ENCODE measurements around the gene DENND1A.

DNA sequence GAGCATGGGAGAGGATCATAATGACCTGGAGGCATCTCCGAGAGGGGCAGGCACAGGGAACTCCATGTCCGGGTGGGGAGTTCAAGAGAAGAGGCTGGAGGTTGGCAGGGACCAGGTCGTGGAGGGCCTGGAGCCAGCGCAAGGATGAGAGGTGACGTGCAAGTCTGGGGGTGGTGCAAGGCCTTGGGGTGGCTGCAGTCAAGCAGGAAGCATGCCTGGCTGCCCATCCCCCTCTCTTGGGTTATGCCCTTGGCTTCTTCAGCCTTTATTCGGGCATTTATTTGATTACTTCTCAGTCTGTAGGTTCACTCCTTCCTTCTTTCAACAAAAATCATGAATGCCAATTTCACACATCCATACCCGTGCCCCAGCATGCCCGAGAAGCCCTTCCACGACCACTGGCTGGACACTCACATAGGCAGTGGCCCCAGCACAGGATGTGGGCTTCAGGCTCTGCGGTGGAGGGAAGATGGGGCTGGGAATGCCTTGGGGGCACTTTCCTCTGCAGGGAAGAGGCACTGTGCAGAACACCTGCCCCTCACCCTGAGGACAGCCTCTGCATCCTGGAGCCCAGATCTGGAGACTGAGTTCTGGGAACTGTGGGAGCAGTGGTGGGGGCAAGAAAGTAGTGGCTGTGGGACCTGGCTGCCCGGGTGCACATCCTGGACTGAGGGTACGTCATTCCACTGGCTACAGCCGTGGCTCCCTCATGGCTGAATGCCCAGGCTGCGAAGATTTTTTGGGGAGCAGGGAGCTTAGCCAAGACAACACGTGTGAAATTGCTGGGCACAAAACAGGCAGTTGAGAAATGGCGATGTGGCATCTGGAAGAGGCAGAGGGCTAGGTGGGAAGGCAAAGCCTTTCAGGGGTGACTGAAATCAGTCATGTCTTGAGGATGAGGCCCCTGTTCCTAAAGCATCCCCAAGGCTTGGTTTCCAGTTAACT lies 535.4 kb downstream of the DENND1A start:
- TF ChIP-seq, protein P1, sequence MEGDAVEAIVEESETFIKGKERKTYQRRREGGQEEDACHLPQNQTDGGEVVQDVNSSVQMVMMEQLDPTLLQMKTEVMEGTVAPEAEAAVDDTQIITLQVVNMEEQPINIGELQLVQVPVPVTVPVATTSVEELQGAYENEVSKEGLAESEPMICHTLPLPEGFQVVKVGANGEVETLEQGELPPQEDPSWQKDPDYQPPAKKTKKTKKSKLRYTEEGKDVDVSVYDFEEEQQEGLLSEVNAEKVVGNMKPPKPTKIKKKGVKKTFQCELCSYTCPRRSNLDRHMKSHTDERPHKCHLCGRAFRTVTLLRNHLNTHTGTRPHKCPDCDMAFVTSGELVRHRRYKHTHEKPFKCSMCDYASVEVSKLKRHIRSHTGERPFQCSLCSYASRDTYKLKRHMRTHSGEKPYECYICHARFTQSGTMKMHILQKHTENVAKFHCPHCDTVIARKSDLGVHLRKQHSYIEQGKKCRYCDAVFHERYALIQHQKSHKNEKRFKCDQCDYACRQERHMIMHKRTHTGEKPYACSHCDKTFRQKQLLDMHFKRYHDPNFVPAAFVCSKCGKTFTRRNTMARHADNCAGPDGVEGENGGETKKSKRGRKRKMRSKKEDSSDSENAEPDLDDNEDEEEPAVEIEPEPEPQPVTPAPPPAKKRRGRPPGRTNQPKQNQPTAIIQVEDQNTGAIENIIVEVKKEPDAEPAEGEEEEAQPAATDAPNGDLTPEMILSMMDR (conservative IDR thresholded peaks at IDR 0.05; ENCODE audit: low read length): no peak
- TF ChIP-seq EZH2phosphoT487 (IDR thresholded peaks at IDR 0.05; ENCODE audit: borderline replicate concordance): no peak
